Renal pelvis (tissue), 4 donors: ENCODE results near the gene LGI2. TPM values are rescaled to one million over a fixed set of nuclear protein-coding genes. Genes with fewer than 3 reads are reported as not detected.

Experiments used
- DNase-seq: peaks from one replicate; pipeline ENCODE4 v3.0.0-alpha.2; 2013
- polyA plus RNA-seq, 3 donors: library from polyadenylated mRNA; unstranded; fragments of 120-200 nt; gene quantifications; one replicate each; pipeline ENCODE4 v1.2.1, GENCODE V29; 2013; ENCODE audit not compliant: insufficient read length in 3 of 3

LGI2 gene
- polyA plus RNA-seq, 3 donors: 26.1 to 34.3 (median 34.1) TPM

- DNase-seq: no peak
Observed at GRCh38 chr4:25007598-25007997, 23.1 kb downstream of the LGI2 start.

GRCh38 chr4:25002681-25003080 lies 28.1 kb downstream of the LGI2 start:
- DNase-seq: no peak

DNA sequence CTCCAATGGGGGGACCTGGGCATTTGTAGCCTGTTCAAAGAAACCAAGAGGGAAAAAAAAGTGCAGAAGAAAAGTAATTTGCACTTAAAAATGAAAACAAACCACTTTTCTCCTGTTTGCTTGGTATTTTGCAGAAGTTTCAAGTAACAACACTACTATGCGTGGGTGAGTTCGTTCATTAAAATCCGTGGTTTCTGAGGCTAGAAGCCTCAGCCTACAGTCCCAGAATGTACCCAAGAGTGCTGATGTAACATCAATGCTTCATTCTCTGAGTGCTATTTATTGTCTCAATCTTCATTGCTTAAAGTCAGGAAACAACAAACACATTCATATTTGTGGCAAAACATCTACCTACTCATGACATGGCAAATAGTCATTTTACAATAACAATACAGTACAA lies 29.2 kb downstream of the LGI2 start:
- no peak for DNase-seq

DNA sequence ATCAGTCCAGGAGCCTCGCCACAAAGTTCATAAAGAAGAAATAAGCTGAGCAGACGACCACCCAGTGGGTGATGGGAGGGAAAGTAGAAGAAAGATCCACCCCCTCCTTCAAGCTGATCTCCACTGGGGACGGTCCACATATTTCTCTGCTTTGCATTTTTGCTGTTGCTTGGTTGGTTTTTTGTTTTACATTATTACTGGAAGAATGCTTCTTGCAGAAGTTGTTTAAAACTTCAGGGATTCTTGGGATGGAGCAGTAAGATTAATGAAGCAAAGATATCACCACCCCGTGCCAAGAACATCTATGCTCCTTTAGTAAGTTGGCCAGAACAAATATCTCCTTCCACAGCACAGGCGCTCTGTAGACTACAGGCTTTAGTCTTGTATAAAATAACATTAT lies 30.1 kb downstream of the LGI2 start:
- DNase-seq: no peak

DNA sequence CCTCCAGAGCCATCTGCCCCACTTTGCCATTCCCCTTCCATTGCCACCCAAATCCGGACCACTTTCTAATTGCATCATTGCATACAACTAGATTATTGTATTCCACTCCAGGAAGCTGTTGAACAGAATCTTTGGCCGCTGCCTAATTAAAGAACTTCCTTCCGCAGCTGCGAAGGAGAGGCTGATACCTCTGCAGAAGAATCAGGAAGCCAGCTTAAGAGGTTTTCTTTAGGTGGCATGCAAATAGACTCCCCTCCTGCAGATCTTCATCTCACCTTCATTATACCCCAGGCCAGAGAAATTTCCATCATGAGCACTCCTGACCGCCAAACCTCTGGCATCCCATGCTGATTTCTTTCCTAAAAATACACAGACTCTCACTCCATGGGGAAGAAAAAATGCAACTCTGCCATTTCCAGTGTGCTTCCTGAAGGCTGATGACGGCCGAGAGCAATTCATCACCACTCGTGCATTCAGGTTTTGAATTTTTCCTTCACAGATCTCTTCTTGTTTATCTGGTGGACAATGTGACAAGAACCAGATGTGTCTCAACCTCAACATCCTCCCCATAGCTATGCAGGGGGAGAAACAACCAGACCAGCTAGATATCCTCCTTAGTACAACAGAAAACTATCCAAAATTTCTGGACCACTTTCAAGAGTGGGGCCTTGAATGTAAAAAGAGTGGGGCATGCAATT lies 31.2 kb downstream of the LGI2 start:
- DNase-seq: no peak

DNA sequence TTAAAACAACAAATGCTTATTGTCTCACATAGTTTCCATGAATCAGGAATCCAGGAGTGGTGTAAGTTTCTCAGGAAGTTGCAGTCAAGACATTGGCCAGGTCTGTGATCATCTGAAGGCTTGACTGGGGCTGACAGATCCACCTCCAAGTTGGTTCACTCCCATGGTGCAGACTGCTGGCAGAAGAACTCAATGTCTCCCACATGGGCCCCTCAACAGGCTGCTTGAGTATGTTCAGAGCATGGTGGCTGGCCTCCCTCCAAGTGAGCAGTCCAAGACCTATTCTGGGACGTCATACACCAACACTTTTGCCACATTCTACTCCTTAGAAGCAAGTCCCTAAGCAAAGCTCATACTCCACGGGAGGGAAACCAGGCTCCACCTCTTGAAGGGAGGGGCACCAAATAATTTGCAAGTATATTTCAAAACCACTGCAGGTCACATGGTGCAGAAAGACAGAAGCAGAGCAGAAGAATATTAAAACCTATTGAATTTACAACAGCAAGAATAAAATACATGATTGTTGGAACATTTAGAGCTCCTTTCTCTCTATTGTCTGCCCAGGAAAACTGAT lies 35.3 kb downstream of the LGI2 start:
- no peak for DNase-seq

GRCh38 chr4:24993551-24994080 lies 37.1 kb downstream of the LGI2 start:
- DNase-seq: no peak

DNA sequence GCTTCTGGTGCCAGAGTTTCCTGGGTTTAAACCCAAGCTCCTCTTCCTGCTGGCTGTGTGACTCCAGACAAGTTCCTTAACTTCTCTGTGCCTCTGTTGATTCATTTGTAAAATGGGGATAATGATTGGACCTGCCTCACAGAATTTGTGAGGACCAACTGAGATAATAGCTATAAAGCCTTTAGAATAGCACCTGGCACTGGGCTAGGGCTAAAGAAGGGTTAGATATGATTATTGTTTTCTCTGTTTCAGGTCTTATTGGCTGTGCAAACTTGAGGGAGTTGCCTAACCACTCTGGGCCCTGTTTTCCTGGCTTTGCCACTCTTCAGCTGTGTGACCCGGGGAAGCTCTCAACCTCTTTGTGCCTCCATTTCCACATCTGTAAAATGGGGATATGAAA lies 37.8 kb downstream of the LGI2 start:
- DNase-seq: no peak

DNA sequence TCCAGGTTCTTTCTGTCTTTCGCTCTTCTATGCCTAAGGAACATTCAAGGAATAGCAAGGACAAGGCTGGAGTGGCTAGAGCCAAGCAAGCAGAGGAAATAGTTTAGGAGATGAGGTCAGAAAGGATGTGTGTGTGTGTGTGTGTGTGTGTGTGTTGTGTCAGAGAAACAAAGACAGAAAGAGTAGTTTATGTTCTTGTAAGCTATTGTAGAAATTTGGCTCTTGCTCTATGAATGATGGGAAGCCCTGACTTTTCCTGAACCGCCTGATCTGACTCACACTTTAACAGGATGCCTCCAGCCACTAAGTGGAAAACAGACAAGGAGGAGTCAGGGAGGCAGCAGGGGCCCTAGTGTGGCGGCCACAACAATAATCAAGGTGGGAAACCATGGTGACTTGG lies 39.7 kb downstream of the LGI2 start:
- no peak for DNase-seq

GRCh38 chr4:24989327-24989726 lies 41.4 kb downstream of the LGI2 start:
- DNase-seq: no peak

- DNase-seq: no peak
Observed at GRCh38 chr4:24988776-24989175, 42.0 kb downstream of the LGI2 start.

DNA sequence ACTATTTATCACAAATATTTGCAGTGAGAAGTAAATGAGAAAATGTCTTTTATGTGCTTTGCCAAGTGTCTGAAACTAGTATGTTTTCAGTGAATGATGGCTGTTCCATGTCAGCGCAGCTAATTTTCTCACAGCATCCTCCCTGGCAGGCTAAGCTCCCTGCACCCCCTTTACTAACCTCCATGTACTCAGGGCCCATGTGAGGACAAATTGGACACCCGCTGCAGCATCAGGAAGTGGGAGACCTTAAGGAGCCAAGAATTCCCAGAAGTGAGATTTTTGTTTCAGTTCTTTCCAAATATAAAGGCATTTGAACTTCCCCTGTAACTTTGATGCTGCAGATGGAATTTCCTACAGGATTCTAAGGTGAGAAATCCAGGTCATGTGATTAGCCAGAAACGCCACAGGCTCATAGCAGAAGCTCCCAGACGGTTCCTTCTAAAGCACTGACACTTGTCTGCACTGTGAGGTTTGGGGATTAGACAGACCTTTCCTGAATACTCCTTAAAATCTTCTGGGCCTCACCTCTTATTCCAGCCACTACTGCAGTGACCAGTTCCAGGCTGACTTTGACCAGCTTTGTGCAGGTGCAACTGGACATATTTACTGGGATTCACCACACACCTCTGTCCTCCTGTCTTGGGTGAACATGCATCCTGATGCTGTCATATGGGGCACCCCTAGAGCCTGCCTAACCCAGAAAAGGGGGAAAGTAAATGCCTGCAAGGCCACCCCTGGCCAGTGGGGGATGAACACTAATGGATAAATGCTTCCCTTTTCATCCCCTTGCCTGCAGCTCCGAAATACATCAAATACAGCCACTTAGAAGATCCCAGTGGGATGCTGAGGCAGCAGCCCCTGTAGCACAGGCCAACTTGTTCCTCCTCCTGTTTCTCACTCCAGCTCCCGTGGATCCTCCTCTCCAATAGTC lies 45.9 kb downstream of the LGI2 start:
- no peak for DNase-seq

DNA sequence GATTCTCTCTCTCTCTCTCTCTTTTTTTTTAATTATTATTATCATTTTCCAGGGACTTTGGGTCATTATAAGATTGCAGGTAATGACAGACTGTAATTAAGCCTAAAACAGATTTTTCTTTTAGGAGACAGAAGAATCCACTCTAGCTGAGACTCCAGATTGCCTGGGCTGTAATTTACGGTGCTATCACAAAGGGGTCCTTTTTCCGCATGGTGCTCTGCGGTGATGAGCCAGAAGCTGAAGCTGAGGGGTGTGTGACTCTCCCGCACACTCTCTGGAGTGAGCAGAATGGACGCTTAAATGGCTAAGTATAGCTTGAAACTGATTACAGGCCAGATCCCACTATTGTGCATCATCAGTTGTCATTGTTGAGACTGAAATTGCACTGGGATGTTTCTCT lies 50.0 kb downstream of the LGI2 start:
- no peak for DNase-seq

DNA sequence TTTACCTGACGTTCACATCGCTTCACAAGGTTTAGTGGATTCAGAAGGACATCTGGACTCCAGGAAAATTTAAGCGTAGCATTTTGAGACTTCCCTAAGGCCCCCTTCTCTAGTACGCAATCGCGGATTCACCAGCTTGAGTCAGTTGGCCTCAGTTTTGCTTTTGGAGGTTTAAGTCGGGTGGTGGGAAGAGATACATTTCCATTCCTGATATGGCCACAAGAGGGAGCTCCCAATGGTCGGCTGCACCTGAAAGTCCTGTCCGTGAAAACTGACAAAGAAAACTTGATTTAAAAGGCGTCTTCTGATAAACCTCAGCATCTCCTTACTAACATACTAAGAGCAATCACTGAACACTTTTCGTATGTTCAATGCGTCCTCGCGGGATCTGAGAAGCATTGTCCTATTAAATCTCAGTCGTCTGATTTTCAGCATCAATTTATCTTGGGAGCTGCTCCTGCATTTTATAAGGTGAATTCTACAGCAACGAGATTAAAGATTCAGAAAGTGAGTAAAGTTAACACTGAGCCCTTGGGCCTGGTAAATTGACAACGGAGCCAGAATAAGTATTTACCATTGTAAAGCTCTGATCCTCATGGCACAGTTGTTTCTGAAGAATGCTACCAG lies 50.6 kb downstream of the LGI2 start:
- DNase-seq: peak; percentile 67

DNA sequence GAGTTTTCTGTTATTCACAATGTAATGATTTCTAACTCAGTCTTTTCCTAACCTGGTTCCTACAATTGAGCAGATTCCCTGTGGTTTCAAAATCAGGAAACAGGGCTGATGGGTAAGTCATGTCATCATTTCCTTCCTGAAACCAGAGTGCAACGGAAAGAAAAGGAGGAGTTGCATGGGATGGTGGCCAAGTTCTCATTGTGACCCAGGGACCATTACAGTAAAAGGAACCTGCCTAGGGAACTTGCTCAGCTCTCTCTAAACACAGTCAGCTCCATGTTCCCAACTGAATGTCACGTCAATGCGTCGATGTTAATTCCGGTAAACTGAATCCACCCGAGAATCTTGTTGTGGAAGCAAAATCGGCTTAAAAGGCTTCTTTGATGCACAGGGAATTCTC lies 51.2 kb downstream of the LGI2 start:
- DNase-seq: no peak

GRCh38 chr4:24978291-24979075 lies 52.3 kb downstream of the LGI2 start:
- DNase-seq: no peak

GRCh38 chr4:24975510-24975909 lies 55.2 kb downstream of the LGI2 start:
- DNase-seq: no peak

- DNase-seq: peak; percentile 50
Observed at GRCh38 chr4:24973747-24974601, 56.8 kb downstream of the LGI2 start.

DNA sequence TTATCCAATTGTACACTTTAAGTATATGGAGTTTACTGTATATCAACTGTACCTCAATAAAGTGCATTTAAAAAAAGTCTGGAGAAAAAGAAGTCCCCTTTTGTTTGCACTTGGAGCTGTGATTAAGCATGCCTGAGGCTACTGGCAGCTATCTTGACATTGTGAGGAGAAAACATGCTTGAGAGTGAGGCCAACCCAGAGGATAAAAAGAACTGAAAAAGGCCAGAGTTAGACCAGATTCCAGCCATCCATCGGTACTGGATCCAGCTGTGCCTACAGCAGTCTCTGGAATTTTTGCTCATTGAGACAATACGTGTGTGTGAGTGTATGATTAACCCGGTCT lies 57.4 kb downstream of the LGI2 start:
- DNase-seq: no peak

- no peak for DNase-seq
Observed at GRCh38 chr4:24971192-24971591, 59.6 kb downstream of the LGI2 start.

- DNase-seq: no peak
Observed at GRCh38 chr4:24970635-24971034, 60.1 kb downstream of the LGI2 start.
